B cell (primary cell): ENCODE measurements around the gene PRKAG2. TPM values are rescaled to one million over a fixed set of nuclear protein-coding genes. Genes with fewer than 3 reads are reported as not detected.

Source experiments
- ATAC-seq: fragments of 200-7000 bp; cut with Tn5 transposase; one replicate; pipeline ENCODE4 v1.10.0; 2021; ENCODE audit warnings: low read depth, mild to moderate bottlenecking, moderate number of reproducible peaks, moderate library complexity
- CTCF ChIA-PET: fragments of 350-600 bp; sonication (Branson Sonifier 250); formaldehyde crosslinking; loops from one replicate; lab custom pipeline; 2021; ENCODE audit warnings: antibody characterized with exemption, inconsistent platforms; lab: Charles Lee
- POLR2A ChIA-PET: fragments of 350-600 bp; sonication (Branson Sonifier 250); formaldehyde crosslinking; loops from one replicate; lab custom pipeline; 2021; ENCODE audit warnings: antibody characterized with exemption; lab: Charles Lee
- DNase-seq: peaks from one replicate; pipeline ENCODE4 v3.0.0; 2013
- H2AFZ ChIP-seq: 2 replicates; pipeline ENCODE4 v1.6.1; 2012; ENCODE audit warnings: mild to moderate bottlenecking, low read depth, low read length; ENCODE audit not compliant: insufficient read depth, poor library complexity, severe bottlenecking
- H3K27ac ChIP-seq, 2 donors: 1 replicate in 1 of 2; 2 replicates in 1 of 2; pipeline ENCODE4 v1.5.1; 2012 to 2013; ENCODE audit warnings: low read length in 2 of 2, mild to moderate bottlenecking in 2 of 2, moderate library complexity in 1 of 2
- H3K27me3 ChIP-seq, 4 experiments: fragments of 200-600 bp in 1 of 4; sonication (generic) in 1 of 4; replicated peaks in 1 of 4; 1 replicate in 2 of 4; 2 replicates in 2 of 4; pipeline versions ENCODE4 v1.6.1 to v1.7.0; 2013 to 2016; ENCODE audit warnings: low read length in 3 of 4, mild to moderate bottlenecking in 2 of 4, mixed read lengths in 1 of 4, moderate library complexity in 1 of 4; ENCODE audit not compliant: insufficient read depth in 4 of 4, control insufficient read depth in 3 of 4; ENCODE audit errors: control extremely low read depth in 1 of 4
- H3K36me3 ChIP-seq, 2 experiments: replicated peaks in 1 of 2; 1 replicate in 1 of 2; 2 replicates in 1 of 2; pipeline versions ENCODE4 v1.6.1 to v1.7.1; 2013; ENCODE audit warnings: low read length in 1 of 2; ENCODE audit not compliant: insufficient read depth in 2 of 2, control insufficient read depth in 1 of 2; ENCODE audit errors: control extremely low read depth in 1 of 2, extremely low read depth in 1 of 2
- H3K4me1 ChIP-seq, 2 donors: fragments of 200-600 bp in 1 of 2; sonication (generic) in 1 of 2; 1 replicate in 1 of 2; 2 replicates in 1 of 2; pipeline versions ENCODE4 v1.5.1 to v1.6.1; 2013 to 2017; ENCODE audit warnings: low read length in 2 of 2; ENCODE audit not compliant: control insufficient read depth in 2 of 2, insufficient read depth in 2 of 2
- H3K4me2 ChIP-seq: replicated peaks from 2 replicates; pipeline ENCODE3; 2012; ENCODE audit warnings: mild to moderate bottlenecking, low read depth, low read length; ENCODE audit not compliant: poor library complexity, severe bottlenecking
- H3K4me3 ChIP-seq, 5 experiments: fragments of 200-600 bp in 1 of 5; sonication (generic) in 1 of 5; 1 replicate in 3 of 5; 2 replicates in 2 of 5; pipeline versions ENCODE4 v1.5.1 to v1.7.0; 2011 to 2016; ENCODE audit warnings: low read length in 4 of 5, mild to moderate bottlenecking in 4 of 5, low read depth in 2 of 5, control low read depth in 1 of 5, moderate library complexity in 1 of 5; ENCODE audit not compliant: insufficient read depth in 1 of 5; ENCODE audit errors: control extremely low read depth in 1 of 5, extremely low read depth in 1 of 5
- H3K79me2 ChIP-seq: fragments of 200-600 bp; sonication (generic); one replicate; pipeline ENCODE4 v1.6.0; 2016; ENCODE audit warnings: low read length; ENCODE audit not compliant: control insufficient read depth, insufficient read depth
- H3K9ac ChIP-seq: fragments of 200-600 bp; sonication (generic); 2 replicates; pipeline ENCODE4 v1.6.1; 2017; ENCODE audit warnings: mild to moderate bottlenecking, low read length, moderate library complexity
- H3K9me3 ChIP-seq, 3 donors: one replicate each; pipeline versions ENCODE4 v1.6.1 to v1.7.1; 2013; ENCODE audit warnings: low read length in 2 of 3; ENCODE audit not compliant: control insufficient read depth in 2 of 3, insufficient read depth in 1 of 3; ENCODE audit errors: control extremely low read depth in 1 of 3
- H4K20me1 ChIP-seq: 2 replicates; pipeline ENCODE4 v1.6.0; 2012; ENCODE audit warnings: mild to moderate bottlenecking, low read length; ENCODE audit not compliant: insufficient read depth, control insufficient read depth, poor library complexity, severe bottlenecking
- H3K27ac Mint-ChIP-seq: one replicate; pipeline ENCODE4 v1.8.0; 2021; ENCODE audit warnings: mixed read lengths
- H3K27me3 Mint-ChIP-seq: one replicate; pipeline ENCODE4 v1.8.0; 2021; ENCODE audit warnings: mixed read lengths
- H3K4me1 Mint-ChIP-seq: one replicate; pipeline ENCODE4 v1.8.0; 2021; ENCODE audit warnings: mixed read lengths
- H3K4me3 Mint-ChIP-seq: one replicate; pipeline ENCODE4 v1.8.0; 2021; ENCODE audit warnings: mixed read lengths
- H3K9me3 Mint-ChIP-seq: one replicate; pipeline ENCODE4 v1.8.0; 2022; ENCODE audit warnings: mixed read lengths; ENCODE audit not compliant: insufficient read depth
- CTCF ChIP-seq: fragments of 200-600 bp; IDR thresholded peaks from one replicate; pipeline ENCODE4 v1.8.0; 2022; ENCODE audit warnings: antibody characterized with exemption, mild to moderate bottlenecking
- EZH2 ChIP-seq: IDR thresholded peaks from 2 replicates; pipeline ENCODE4 v1.6.1; 2012; ENCODE audit warnings: borderline replicate concordance, low read depth, mild to moderate bottlenecking, moderate library complexity, low read length; ENCODE audit not compliant: insufficient read depth, poor library complexity, severe bottlenecking
- WGBS: methylation state at CpG from one replicate; pipeline ENCODE4 v1.1.5; 2013; ENCODE audit warnings: missing lambda C conversion rate; ENCODE audit not compliant: insufficient coverage; 5-methylcytosine and 5-hydroxymethylcytosine counted together
- intact Hi-C: fragments of 100-400 bp; cut with micrococcal nuclease; formaldehyde crosslinking; loops from one replicate; pipeline ENCODE4 v1.10.0; 2022
- polyA plus RNA-seq: library from polyadenylated mRNA; depleted of rRNA; stranded (reverse); fragments of >200 nt; gene quantifications from 2 replicates; pipeline ENCODE4 v1.2.3, GENCODE V29; 2012
- total RNA-seq, 2 donors: library from RNA; stranded (reverse); fragments of 120-200 nt in 1 of 2; gene quantifications; 1 replicate in 1 of 2; 2 replicates in 1 of 2; pipeline versions ENCODE4 v1.2.3 to v1.2.4, GENCODE V29; 2013 to 2022

PRKAG2 gene
- total and polyA plus RNA-seq, 2 donors (not counting 1 experiment from before 2014, with no cell fraction given): 22.1 to 56.3 TPM

GRCh38 chr7:151744051-151744580, 132.8 kb downstream of the PRKAG2 start:
- no peak for ATAC-seq
- no peak overlapping the region for H3K27ac Mint-ChIP-seq
- Histone ChIP-seq H3K27ac (no peak overlapping the region), H3K27me3 (no peaks in the 10 kb centered on the region), H2AFZ (no peak overlapping the region), H3K9ac (no peak overlapping the region), H3K9me3 (peaks cover 0 to under 1% (median 0%) of the 10 kb centered on the region in 3 donors), H3K36me3 (peaks cover 0 to 8% of the 10 kb centered on the region in 2 experiments), H3K4me1 (peaks cover 8 to 15% of the 10 kb centered on the region in 2 donors), H3K79me2 (peaks cover 5% of the 10 kb centered on the region), H4K20me1 (peaks cover 50% of the 10 kb centered on the region), H3K4me3 (no peak overlapping the region), H3K4me2 (no peak overlapping the region)
- WGBS: 87% methylated on average over 17 of the region's 18 CpGs
- POLR2A ChIA-PET: no interaction called here
- CTCF ChIA-PET: no interaction called here
- H3K4me3 Mint-ChIP-seq: no peak overlapping the region
- no peaks in the 10 kb centered on the region for H3K27me3 Mint-ChIP-seq
- TF ChIP-seq EZH2 (no peak), CTCF (no peak)
- no peak for DNase-seq
- intact Hi-C loops: no loop called here
- H3K4me1 Mint-ChIP-seq: peaks cover 11% of the 10 kb centered on the region
- no peaks in the 10 kb centered on the region for H3K9me3 Mint-ChIP-seq

- no peak overlapping the region for H3K9ac ChIP-seq
- H3K9me3 ChIP-seq: peaks cover 0 to 5% (median 0%) of the 10 kb centered on the region in 3 donors
- DNase-seq: no peak
- no peaks in the 10 kb centered on the region for H3K27me3 Mint-ChIP-seq
- H3K27ac Mint-ChIP-seq: no peak overlapping the region
- TF ChIP-seq EZH2 (no peak), CTCF (no peak)
- peaks cover 0 to 8% of the 10 kb centered on the region in 2 experiments for H3K36me3 ChIP-seq
- ATAC-seq: no peak
- 85% methylated on average over 10 of the region's 10 CpGs for WGBS
- peaks cover 50% of the 10 kb centered on the region for H4K20me1 ChIP-seq
- ChIA-PET CTCF (interaction anchor here (1.2 kb wide), 1 partner anchor 16 kb away, joined by 5 read pairs; no protein-coding TSS in a partner anchor), POLR2A (no interaction called here)
- H3K9me3 Mint-ChIP-seq: no peaks in the 10 kb centered on the region
- no peak overlapping the region for H3K4me3 ChIP-seq
- H3K27ac ChIP-seq: peak overlapping the region in 1 of 2 donors; percentile 19
- peaks cover 11% of the 10 kb centered on the region for H3K4me1 Mint-ChIP-seq
- H3K4me2 ChIP-seq: no peak overlapping the region
- peaks cover 8 to 15% of the 10 kb centered on the region in 2 donors for H3K4me1 ChIP-seq
- intact Hi-C loops: no loop called here
- no peak overlapping the region for H2AFZ ChIP-seq
- H3K4me3 Mint-ChIP-seq: no peak overlapping the region
- H3K27me3 ChIP-seq: no peaks in the 10 kb centered on the region
- H3K79me2 ChIP-seq: peaks cover 5% of the 10 kb centered on the region
These were observed 133.4 kb downstream of the PRKAG2 start for GRCh38 chr7:151743481-151743983.
